AG08395 (cell line): ENCODE results near the gene PFKL.

Source experiments
- DNase-seq: peaks from one replicate; pipeline ENCODE4 v3.0.0; 2012; ENCODE audit warnings: mixed read lengths, low spot score

The PFKL gene

GRCh38 chr21:44313451-44313850 is 13.6 kb downstream of the PFKL start:
- no peak for DNase-seq

- no peak for DNase-seq
Measured at GRCh38 chr21:44314128-44314527, 14.3 kb downstream of the PFKL start.

GRCh38 chr21:44314561-44314960 is 14.7 kb downstream of the PFKL start:
- no peak for DNase-seq

GRCh38 chr21:44315691-44316203 is 15.9 kb downstream of the PFKL start:
- no peak for DNase-seq

- no peak for DNase-seq
Measured at GRCh38 chr21:44316277-44316900, 16.5 kb downstream of the PFKL start.

GRCh38 chr21:44317241-44317782 is 17.5 kb downstream of the PFKL start:
- no peak for DNase-seq

- no peak for DNase-seq
Measured at GRCh38 chr21:44317871-44318270, 18.0 kb downstream of the PFKL start.

- DNase-seq = no peak
Measured at GRCh38 chr21:44318489-44319285, 18.8 kb downstream of the PFKL start.

GRCh38 chr21:44319407-44320065 is 19.7 kb downstream of the PFKL start:
- no peak for DNase-seq

- no peak for DNase-seq
Measured at GRCh38 chr21:44320847-44321246, 21.0 kb downstream of the PFKL start.

GRCh38 chr21:44321846-44322450 is 22.1 kb downstream of the PFKL start:
- DNase-seq = no peak

- DNase-seq = no peak
Measured at GRCh38 chr21:44322621-44323325, 22.9 kb downstream of the PFKL start.

GRCh38 chr21:44323591-44323990 is 23.7 kb downstream of the PFKL start:
- no peak for DNase-seq

GRCh38 chr21:44324106-44324853 is 24.4 kb downstream of the PFKL start:
- DNase-seq = no peak

- DNase-seq = no peak
Measured at GRCh38 chr21:44324854-44325107, 24.9 kb downstream of the PFKL start.

GRCh38 chr21:44325386-44326271 is 25.8 kb downstream of the PFKL start:
- no peak for DNase-seq

GRCh38 chr21:44326272-44326647 is 26.4 kb downstream of the PFKL start:
- no peak for DNase-seq

- no peak for DNase-seq
Measured at GRCh38 chr21:44326716-44327602, 27.1 kb downstream of the PFKL start.

- no peak for DNase-seq
Measured at GRCh38 chr21:44327603-44327974, 27.7 kb downstream of the PFKL start.
